Lung (tissue), 12 donors: ENCODE results near the gene PRF1. TPM values are rescaled to one million over a fixed set of nuclear protein-coding genes. Genes with fewer than 3 reads are reported as not detected.

Experiments used
- ATAC-seq: fragments of 200-7000 bp; cut with Tn5 transposase; one replicate; pipeline ENCODE4 v1.9.1; 2020; ENCODE audit warnings: moderate number of reproducible peaks; ENCODE audit not compliant: insufficient read depth, low FRiP score
- DNase-seq, 3 donors: peaks; one replicate each; pipeline ENCODE4 v3.0.0-alpha.2; 2013 to 2017
- H3K27ac ChIP-seq, 2 donors: one replicate each; pipeline ENCODE4 v1.5.1; 2013; ENCODE audit warnings: mild to moderate bottlenecking in 2 of 2, moderate library complexity in 2 of 2, control low read depth in 1 of 2, inconsistent platforms in 1 of 2, low read depth in 1 of 2, low read length in 1 of 2
- H3K27me3 ChIP-seq, 3 donors: one replicate each; pipeline ENCODE4 v1.5.1; 2013; ENCODE audit warnings: low read length in 2 of 3; ENCODE audit not compliant: control insufficient read depth in 3 of 3, insufficient read depth in 3 of 3
- H3K36me3 ChIP-seq, 4 donors: one replicate each; pipeline ENCODE4 v1.5.1; 2013; ENCODE audit warnings: low read length in 4 of 4, mild to moderate bottlenecking in 1 of 4, moderate library complexity in 1 of 4; ENCODE audit not compliant: control insufficient read depth in 4 of 4, insufficient read depth in 4 of 4
- H3K4me1 ChIP-seq, 5 donors: one replicate each; pipeline ENCODE4 v1.5.1; 2013; ENCODE audit warnings: low read length in 5 of 5, mild to moderate bottlenecking in 2 of 5, moderate library complexity in 1 of 5; ENCODE audit not compliant: control insufficient read depth in 5 of 5, insufficient read depth in 5 of 5
- H3K4me3 ChIP-seq: one replicate; pipeline ENCODE4 v1.5.1; 2013; ENCODE audit warnings: mild to moderate bottlenecking, control low read depth, moderate library complexity
- H3K9ac ChIP-seq, 2 donors: one replicate each; pipeline ENCODE4 v1.5.1; 2013; ENCODE audit warnings: low read length in 2 of 2, control low read depth in 1 of 2; ENCODE audit not compliant: insufficient read depth in 1 of 2
- H3K9me3 ChIP-seq, 4 donors: one replicate each; pipeline ENCODE4 v1.5.1; 2013; ENCODE audit warnings: low read length in 3 of 4, mild to moderate bottlenecking in 1 of 4, moderate library complexity in 1 of 4; ENCODE audit not compliant: control insufficient read depth in 4 of 4, insufficient read depth in 3 of 4
- CTCF ChIP-seq: IDR thresholded peaks from 2 replicates; pipeline ENCODE4 v1.5.1; 2012; ENCODE audit warnings: mild to moderate bottlenecking; ENCODE audit errors: control extremely low read depth, extremely low read depth
- WGBS, 2 donors: extraction: QIAGEN DNeasy Blood & Tissue Kit; methylation state at CpG; one replicate each; pipeline ENCODE4 v1.1.7; 2013; 5-methylcytosine and 5-hydroxymethylcytosine counted together
- polyA plus RNA-seq, 2 donors: library from polyadenylated mRNA; stranded (reverse); fragments of 200-250 nt; gene quantifications; one replicate each; pipeline ENCODE4 v1.2.1, GENCODE V29; 2013
- total RNA-seq, 2 donors: library from RNA; depleted of rRNA in 1 of 2; stranded (reverse); fragments of >200 nt in 1 of 2; gene quantifications; one replicate each; pipeline ENCODE4 v1.2.1, GENCODE V29; 2014 to 2021
- donor health status: control.
- donor health status: control.
- donor health status: Bipolar disorder and iron deficiency.
- donor health status: healthy.
- donor health status: DM: yes; HTN: yes; CAD: no.

The PRF1 gene
- total and polyA plus RNA-seq, 4 donors, result 3.2 to 11.5 (median 7.3) TPM

DNA sequence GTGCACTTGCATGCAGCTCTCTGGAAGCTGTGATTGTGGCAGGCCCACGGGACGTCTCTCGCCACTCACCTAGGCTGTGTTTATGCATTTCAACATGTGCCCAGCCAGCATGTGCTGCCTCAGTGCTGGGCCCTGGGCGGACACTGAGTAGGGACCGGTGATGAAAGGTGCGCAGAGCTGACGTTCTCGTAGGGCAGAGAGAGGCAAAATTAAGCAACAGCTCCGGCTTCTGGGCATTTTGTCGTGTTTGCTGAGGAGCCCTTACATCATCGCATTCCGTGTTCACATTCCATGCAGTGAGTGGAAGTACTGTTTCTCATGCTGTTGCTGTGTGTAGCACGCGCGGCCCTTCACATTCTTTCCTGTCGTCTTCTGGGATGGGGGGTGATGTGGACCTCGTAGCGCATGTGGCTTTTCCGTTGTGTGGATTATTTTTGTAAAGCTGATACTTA is 50.5 kb downstream of the PRF1 start:
- no peaks in the 10 kb centered on the region for H3K9me3 ChIP-seq
- H3K27me3 ChIP-seq, result no peaks in the 10 kb centered on the region
- peak overlapping the region in 1 of 2 donors; percentile 64 for H3K27ac ChIP-seq
- TF ChIP-seq CTCF, result no peak
- ATAC-seq (peak; percentile 68), DNase-seq (peak; percentile 92 to 96 (median 94))
- H3K9ac ChIP-seq, result peak overlapping the region in 1 of 2 donors; percentile 79
- H3K4me3 ChIP-seq, result no peak overlapping the region
- WGBS, 2 donors, result 59 to 84% methylated on average over 19 of the region's 19 CpGs
- H3K36me3 ChIP-seq, result peaks cover 0 to 14% (median under 1%) of the 10 kb centered on the region in 4 donors
- peaks cover 0 to 27% (median 7%) of the 10 kb centered on the region in 5 donors for H3K4me1 ChIP-seq

DNA sequence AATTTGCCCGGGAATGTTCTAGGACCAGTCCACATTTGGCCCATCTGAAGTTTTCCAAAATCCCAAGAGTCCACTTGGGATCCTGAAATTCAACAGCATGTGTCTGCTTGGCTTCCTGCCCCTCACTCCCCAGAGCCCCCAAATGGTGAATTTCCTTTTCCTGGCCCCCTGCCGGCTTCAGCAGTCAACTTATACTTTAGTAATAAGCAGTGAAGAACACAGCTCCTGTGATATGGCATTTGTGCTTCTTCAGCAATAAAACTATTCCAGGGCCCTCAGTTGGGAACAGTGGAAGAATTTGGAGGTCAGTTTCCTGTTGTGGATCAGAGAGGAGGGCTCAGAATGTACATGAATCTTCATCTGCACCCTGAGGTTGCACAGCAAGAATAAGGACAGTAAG is 51.1 kb downstream of the PRF1 start:
- Histone ChIP-seq H3K9me3 (no peaks in the 10 kb centered on the region), H3K4me3 (no peak overlapping the region), H3K9ac (peak overlapping the region in 1 of 2 donors; percentile 79), H3K27me3 (no peaks in the 10 kb centered on the region), H3K36me3 (peaks cover 0 to 11% (median 0%) of the 10 kb centered on the region in 4 donors), H3K27ac (peak overlapping the region in 1 of 2 donors; percentile 64), H3K4me1 (peaks cover 0 to 27% (median 7%) of the 10 kb centered on the region in 5 donors)
- no peak for ATAC-seq
- TF ChIP-seq CTCF, result no peak
- 51 to 76% methylated on average over 2 of the region's 2 CpGs for WGBS, 2 donors
- DNase-seq, result peak; percentile 80 to 90 (median 87)

- Histone ChIP-seq H3K36me3 (peaks cover 0 to 13% (median 0%) of the 10 kb centered on the region in 4 donors), H3K9me3 (no peaks in the 10 kb centered on the region), H3K4me3 (no peak overlapping the region), H3K27me3 (no peaks in the 10 kb centered on the region), H3K4me1 (peaks cover 0 to 27% (median 7%) of the 10 kb centered on the region in 5 donors), H3K9ac (no peak overlapping the region), H3K27ac (no peak overlapping the region)
- DNase-seq, result peak in 1 of 3 donors; percentile 13
- no peak for ATAC-seq
- TF ChIP-seq CTCF, result no peak
- 85 to 89% methylated on average over 6 of the region's 6 CpGs for WGBS, 2 donors
Observed at GRCh38 chr10:70550459-70550858, 52.1 kb downstream of the PRF1 start.
